ENCODE measurements around the gene ASH1L.
"Not testable (repeated sequence)": the region's sequence is repeated elsewhere in the genome, so short reads cannot be mapped to it uniquely, and the experiment has no call there.

ASH1L gene, protein sequence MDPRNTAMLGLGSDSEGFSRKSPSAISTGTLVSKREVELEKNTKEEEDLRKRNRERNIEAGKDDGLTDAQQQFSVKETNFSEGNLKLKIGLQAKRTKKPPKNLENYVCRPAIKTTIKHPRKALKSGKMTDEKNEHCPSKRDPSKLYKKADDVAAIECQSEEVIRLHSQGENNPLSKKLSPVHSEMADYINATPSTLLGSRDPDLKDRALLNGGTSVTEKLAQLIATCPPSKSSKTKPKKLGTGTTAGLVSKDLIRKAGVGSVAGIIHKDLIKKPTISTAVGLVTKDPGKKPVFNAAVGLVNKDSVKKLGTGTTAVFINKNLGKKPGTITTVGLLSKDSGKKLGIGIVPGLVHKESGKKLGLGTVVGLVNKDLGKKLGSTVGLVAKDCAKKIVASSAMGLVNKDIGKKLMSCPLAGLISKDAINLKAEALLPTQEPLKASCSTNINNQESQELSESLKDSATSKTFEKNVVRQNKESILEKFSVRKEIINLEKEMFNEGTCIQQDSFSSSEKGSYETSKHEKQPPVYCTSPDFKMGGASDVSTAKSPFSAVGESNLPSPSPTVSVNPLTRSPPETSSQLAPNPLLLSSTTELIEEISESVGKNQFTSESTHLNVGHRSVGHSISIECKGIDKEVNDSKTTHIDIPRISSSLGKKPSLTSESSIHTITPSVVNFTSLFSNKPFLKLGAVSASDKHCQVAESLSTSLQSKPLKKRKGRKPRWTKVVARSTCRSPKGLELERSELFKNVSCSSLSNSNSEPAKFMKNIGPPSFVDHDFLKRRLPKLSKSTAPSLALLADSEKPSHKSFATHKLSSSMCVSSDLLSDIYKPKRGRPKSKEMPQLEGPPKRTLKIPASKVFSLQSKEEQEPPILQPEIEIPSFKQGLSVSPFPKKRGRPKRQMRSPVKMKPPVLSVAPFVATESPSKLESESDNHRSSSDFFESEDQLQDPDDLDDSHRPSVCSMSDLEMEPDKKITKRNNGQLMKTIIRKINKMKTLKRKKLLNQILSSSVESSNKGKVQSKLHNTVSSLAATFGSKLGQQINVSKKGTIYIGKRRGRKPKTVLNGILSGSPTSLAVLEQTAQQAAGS (N-terminal part only)

DNA sequence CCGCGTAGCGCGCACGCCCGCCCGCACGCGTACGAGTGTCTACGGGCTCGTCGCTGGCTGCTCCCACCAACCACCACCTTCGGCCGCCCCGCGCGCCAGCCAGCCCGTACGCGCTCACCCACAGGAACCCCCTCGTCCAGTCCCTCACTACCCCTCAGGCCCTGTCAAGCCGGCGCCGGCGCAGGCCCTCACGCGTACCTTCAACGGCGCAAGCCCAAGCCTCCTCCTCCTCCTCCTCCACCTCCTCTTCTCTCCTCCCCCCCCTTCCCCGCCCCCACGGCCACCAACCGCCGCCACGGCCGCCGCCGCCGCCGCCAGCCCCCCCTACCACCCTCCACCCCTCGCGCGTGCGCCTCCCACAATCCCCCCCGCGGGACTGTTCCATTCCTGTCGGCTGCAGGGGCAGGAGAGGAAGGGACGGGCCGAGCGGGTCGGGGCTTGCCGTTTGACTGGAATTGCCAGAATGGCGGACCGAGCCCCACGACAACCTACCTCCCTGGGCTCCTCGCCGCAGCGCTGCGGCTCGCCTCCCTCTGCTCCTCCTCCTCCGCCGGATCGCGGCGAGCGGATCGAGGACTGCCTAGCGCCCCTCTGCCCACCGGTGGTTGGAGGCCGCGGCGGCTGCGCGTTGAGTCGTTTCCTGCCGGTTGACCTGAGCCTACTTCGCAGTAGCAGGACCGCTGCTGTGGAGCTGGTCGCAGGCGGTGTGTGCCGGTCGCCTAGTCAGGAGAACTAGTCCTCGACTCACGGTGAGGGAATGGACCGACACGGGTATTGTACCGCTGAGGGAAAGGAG, at the start of gene ASH1L:
ASH1L (minus strand) TSS at position 223 of the 796 bp plus-strand sequence. CDS start 41,284 bp downstream, outside the sequence.
- DNase-seq (ENCODE audit: low spot score): peak; percentile 90

DNA sequence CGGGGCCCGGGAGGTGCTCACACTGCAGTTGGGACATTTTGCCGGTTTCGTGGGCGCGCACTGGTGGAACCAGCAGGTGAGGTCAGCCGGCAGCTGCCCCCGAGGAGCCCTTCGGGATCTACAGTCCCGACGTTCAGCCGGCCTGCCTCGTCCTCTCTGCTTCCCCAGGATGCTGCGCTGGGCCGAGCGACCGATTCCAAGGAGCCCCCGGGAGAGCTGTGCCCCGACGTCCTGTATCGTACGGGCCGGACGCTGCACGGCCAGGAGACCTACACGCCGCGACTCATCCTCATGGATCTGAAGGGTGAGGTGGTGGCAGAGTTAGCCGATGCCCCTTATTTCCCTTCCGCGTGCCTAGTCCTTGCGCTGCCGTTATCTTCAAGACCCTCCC, 47.6 kb upstream of the ASH1L start:
- not testable (repeated sequence) for DNase-seq (ENCODE audit: low spot score)

GRCh38 chr1:155609515-155610256, 47.1 kb upstream of the ASH1L start, which contains the start of gene MSTO1:
TSS of gene MSTO1 (plus strand) at chr1:155610218. CDS start at chr1:155610249, 31 bp downstream.
- DNase-seq (ENCODE audit: low spot score): peak; percentile 96

GRCh38 chr1:155608888-155609225, 46.3 kb upstream of the ASH1L start:
- no peak for DNase-seq (ENCODE audit: low spot score)

- DNase-seq (ENCODE audit: low spot score): no peak
Observed at GRCh38 chr1:155607708-155608107, 45.1 kb upstream of the ASH1L start.

GRCh38 chr1:155599828-155600572, 37.4 kb upstream of the ASH1L start:
- DNase-seq (ENCODE audit: low spot score): not testable (repeated sequence)

DNA sequence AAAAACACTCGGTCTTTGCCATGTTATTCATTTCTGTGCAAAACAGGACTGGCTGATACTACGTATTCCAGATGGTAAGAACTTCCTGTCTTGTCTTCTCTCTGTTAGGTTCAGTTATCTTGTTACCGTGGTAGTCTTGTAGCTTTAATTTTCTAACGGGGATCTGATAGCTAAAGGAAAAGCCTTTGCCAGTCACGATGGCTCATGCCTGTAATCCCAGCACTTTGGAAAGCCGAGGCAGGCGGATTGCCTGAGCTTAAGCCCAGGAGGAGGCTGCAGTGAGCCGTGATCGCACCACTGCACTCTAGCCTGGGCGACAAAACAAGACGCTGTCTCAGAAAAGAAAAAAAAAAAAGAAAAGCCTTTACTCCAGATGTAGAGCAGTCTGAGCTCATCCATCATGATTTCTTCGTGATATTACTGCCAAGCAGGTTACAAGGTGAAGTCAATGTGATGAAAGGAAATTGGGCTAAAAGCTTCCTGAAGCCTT, 36.3 kb upstream of the ASH1L start:
- no peak for DNase-seq (ENCODE audit: low spot score)

- no peak for DNase-seq (ENCODE audit: low spot score)
Observed at GRCh38 chr1:155596864-155597263, 34.3 kb upstream of the ASH1L start.

DNA sequence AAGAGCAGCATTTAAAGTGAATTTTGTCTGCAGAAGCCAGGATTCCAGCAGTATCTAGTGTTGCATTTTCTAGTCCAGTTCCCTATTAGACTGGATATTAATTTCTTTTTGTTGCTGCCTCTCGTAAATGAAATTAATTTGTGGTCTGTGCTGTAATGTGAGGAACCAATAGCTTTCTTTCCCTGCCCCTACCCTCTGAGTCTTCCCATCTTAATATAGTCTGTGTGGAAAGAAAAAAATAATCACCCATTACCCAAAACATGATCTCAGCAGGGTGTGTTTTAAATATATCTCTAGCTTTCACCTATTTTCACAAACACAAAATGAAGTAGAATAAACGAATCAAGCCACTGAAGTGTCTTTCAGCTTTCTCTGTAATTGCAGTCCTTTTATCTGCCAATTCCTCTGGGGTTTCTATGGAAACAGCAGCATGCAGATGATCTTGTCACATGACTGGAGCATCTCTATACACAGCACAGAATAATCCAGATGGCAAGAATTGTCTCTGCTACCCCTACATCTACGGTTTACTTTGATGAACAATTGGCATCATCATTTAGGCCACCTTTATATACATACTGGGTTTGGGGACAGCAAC, 33.4 kb upstream of the ASH1L start:
- DNase-seq (ENCODE audit: low spot score): not testable (repeated sequence)

DNA sequence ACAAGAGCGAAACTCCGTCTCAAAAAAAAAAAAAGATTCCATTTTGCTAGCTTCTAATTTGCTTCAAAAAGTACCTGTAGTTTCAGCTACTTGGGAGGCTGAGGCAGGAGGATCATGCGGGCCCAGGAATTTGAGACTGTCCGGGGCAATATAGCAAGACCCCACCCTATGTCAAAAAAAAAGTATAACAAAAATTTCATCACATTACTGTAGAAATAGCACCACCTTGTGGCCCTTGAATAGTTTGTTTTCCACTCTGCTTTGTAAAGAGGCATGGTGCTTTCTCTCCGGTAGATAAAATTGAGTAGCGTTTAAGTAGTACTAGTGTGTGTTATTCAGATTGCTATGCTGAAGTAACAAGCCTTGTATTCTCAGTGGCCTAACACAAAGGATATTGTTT, 29.2 kb upstream of the ASH1L start:
- DNase-seq (ENCODE audit: low spot score): peak; percentile 64

DNA sequence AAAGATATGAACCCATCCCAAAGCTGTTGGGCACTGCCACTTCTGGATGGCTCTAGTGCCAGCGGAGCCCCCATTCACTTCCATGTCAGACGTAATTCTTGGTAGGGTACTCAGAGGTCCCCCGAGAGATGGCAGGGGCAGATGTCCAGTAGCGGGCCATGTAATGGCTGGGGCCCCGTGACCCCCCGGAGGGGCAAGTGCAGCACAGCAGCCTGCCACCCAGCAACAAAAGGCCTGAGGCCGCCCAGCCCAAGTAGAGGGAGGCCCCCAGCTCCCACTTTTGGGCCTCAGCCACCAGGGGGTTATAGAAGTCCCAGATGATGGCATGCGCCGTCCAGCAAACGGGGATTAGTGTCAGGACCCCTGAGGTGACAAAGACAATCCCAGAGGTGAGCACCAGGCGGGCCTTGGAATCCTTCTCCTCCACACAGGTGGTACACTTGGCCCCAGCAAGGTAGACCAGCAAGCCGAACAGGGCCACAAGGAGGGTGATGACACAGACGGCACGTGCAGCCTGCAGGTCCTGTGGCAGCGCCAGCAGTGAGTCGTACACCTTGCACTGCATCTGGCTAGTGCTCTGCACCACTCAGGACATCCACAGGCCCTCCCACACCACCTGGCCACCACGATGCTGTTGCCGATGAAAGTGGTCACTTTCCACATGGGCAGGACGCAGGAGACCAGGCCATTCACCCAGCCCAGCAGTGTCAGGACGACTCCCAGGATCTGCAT, 28.1 kb upstream of the ASH1L start:
- DNase-seq (ENCODE audit: low spot score): not testable (repeated sequence)

DNA sequence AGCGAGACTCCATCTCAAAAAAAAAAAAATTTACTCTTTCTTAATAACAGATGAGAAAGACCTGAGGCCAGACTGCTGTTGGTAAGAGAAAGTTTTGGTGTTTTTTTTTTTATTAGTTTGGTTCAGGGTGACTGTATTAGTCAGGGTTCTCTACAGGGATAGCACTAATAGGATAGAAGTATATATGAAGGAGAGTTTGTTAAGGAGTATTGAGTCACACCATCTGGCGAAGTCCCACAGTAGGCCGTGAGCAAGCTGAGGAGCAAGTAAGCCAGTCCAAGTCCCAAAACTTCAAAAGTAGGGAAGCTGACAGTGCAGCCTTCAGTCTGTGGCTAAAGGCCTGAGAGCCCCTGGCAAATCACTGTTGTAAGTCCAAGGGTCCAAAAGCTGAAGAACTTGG, 26.7 kb upstream of the ASH1L start:
- not testable (repeated sequence) for DNase-seq (ENCODE audit: low spot score)

- DNase-seq (ENCODE audit: low spot score): not testable (repeated sequence)
Observed at GRCh38 chr1:155583846-155584245, 21.2 kb upstream of the ASH1L start.

- DNase-seq (ENCODE audit: low spot score): not testable (repeated sequence)
Observed at GRCh38 chr1:155575608-155576007, 13.0 kb upstream of the ASH1L start.

DNA sequence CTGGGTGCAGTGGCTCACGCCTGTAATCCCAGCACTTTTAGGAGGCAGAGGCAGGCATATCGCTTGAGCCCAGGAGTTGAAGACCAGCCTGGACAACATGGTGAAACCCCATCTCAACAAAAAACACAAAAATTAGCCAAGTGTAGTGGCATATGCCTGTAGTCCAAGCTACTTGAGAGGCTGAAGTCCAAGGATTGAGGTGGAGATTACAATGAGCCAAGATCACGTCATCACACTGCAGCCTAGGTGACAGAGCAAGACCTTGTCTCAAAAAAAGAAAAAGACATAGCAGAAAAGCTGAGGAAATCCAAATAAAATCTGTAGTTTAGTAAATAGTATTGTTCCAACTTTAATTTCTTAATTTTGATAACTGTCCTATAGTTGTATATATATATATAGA, 11.5 kb upstream of the ASH1L start:
- DNase-seq (ENCODE audit: low spot score): no peak

- DNase-seq (ENCODE audit: low spot score): no peak
Observed at GRCh38 chr1:155570593-155570990, 8.0 kb upstream of the ASH1L start.

DNA sequence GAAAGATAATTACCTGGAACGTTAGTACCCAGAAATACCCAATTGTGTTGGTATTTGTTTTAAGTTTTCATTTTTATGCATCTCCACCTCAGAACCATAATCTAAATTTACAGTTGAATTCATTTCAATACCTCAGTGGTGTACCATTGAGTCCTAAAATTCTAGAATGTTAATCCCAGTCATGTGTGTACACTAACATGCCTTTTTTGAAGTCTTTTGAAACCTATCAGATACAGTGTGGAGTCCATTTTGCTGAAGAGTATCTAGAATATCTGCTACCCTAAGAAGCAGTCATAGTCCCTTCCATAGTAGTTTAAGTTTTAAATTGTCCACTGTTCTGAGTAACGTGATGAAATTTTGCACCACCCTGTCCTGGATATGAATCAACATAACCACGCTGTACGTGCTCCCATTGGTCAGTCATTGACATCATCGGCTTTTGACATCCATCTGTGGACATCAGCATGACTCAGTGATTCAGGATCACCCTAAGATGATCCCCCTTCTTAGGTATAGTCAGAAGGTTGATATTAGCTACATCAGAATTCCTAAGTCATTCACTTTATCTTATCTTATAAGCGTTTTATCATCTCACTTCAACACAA, 7.5 kb upstream of the ASH1L start:
- DNase-seq (ENCODE audit: low spot score): no peak

- DNase-seq (ENCODE audit: low spot score): not testable (repeated sequence)
Observed at GRCh38 chr1:155563377-155564022, 897 bp upstream of the ASH1L start.

All from LoVo (cell line).